Chondrocyte (in vitro differentiated cells): Measurements from ENCODE around the gene MTHFD1L. TPM values are rescaled to one million over a fixed set of nuclear protein-coding genes. Genes with fewer than 3 reads are reported as not detected.
A peak's percentile ranks its signal among the peaks of the same experiment; 100 is the strongest.

ENCODE experiments used
- DNase-seq: peaks from one replicate; pipeline ENCODE4 v3.0.0; 2021; ENCODE audit warnings: mixed read lengths, low spot score
- H3K27ac Mint-ChIP-seq: one replicate; pipeline ENCODE4 v1.8.0; 2021; ENCODE audit warnings: mild to moderate bottlenecking, moderate library complexity, mixed read lengths; ENCODE audit not compliant: unreplicated experiment
- H3K27me3 Mint-ChIP-seq: 2 replicates; pipeline ENCODE4 v1.8.0; 2021; ENCODE audit warnings: low read depth, mixed read lengths
- H3K36me3 Mint-ChIP-seq: 2 replicates; pipeline ENCODE4 v1.8.0; 2021; ENCODE audit warnings: low read depth, mixed read lengths
- H3K4me1 Mint-ChIP-seq: 2 replicates; pipeline ENCODE4 v1.8.0; 2021; ENCODE audit warnings: low read depth, mild to moderate bottlenecking, mixed read lengths
- H3K4me3 Mint-ChIP-seq: one replicate; pipeline ENCODE4 v1.8.0; 2021; ENCODE audit warnings: mild to moderate bottlenecking, moderate library complexity, mixed read lengths; ENCODE audit not compliant: unreplicated experiment
- H3K9me3 Mint-ChIP-seq: 2 replicates; pipeline ENCODE4 v1.8.0; 2021; ENCODE audit warnings: low read depth, mixed read lengths
- CTCF ChIP-seq: fragments of 200-600 bp; sonication (generic); IDR thresholded peaks from 2 replicates; pipeline ENCODE4 v1.5.0; 2021; ENCODE audit warnings: antibody characterized with exemption, mild to moderate bottlenecking, moderate library complexity
- total RNA-seq: library from RNA; stranded (reverse); gene quantifications from 3 replicates; pipeline ENCODE4 v1.2.1, GENCODE V29; 2021

MTHFD1L gene
- total RNA-seq, 1 donor from 2014 or later, result 93.7 TPM

- no peak for TF ChIP-seq CTCF
- no peaks in the 10 kb centered on the region for H3K27me3 Mint-ChIP-seq
- no peak overlapping the region for H3K27ac Mint-ChIP-seq
- H3K9me3 Mint-ChIP-seq, result no peaks in the 10 kb centered on the region
- H3K36me3 Mint-ChIP-seq, result peaks cover 20% of the 10 kb centered on the region
- no peak overlapping the region for H3K4me3 Mint-ChIP-seq
- no peak for DNase-seq
- H3K4me1 Mint-ChIP-seq, result no peaks in the 10 kb centered on the region
Measured at GRCh38 chr6:150908901-150909300, 43.4 kb downstream of the MTHFD1L start.

GRCh38 chr6:150910561-150910960 is 45.1 kb downstream of the MTHFD1L start:
- TF ChIP-seq CTCF, result no peak
- Mint-ChIP-seq H3K36me3 (peaks cover 17% of the 10 kb centered on the region), H3K4me3 (no peak overlapping the region), H3K4me1 (peaks cover 10% of the 10 kb centered on the region), H3K27ac (no peak overlapping the region), H3K27me3 (no peaks in the 10 kb centered on the region), H3K9me3 (no peaks in the 10 kb centered on the region)
- DNase-seq, result no peak

- DNase-seq, result no peak
- Mint-ChIP-seq H3K27me3 (no peaks in the 10 kb centered on the region), H3K4me1 (peaks cover 16% of the 10 kb centered on the region), H3K27ac (no peak overlapping the region), H3K9me3 (peaks cover 3% of the 10 kb centered on the region), H3K4me3 (no peak overlapping the region), H3K36me3 (peaks cover 18% of the 10 kb centered on the region)
- no peak for TF ChIP-seq CTCF
Measured at GRCh38 chr6:150914372-150914771, 48.9 kb downstream of the MTHFD1L start.

- H3K27me3 Mint-ChIP-seq, result no peaks in the 10 kb centered on the region
- H3K36me3 Mint-ChIP-seq, result peaks cover 23% of the 10 kb centered on the region
- H3K27ac Mint-ChIP-seq, result peak overlapping the region; percentile 76
- peaks cover 3% of the 10 kb centered on the region for H3K9me3 Mint-ChIP-seq
- TF ChIP-seq CTCF, result no peak
- no peak overlapping the region for H3K4me3 Mint-ChIP-seq
- DNase-seq, result no peak
- H3K4me1 Mint-ChIP-seq, result peaks cover 16% of the 10 kb centered on the region
Measured at GRCh38 chr6:150915131-150915879, 49.8 kb downstream of the MTHFD1L start.

- Mint-ChIP-seq H3K36me3 (peaks cover 23% of the 10 kb centered on the region), H3K4me3 (no peak overlapping the region), H3K27me3 (no peaks in the 10 kb centered on the region), H3K27ac (peak overlapping the region; percentile 76), H3K4me1 (peaks cover 16% of the 10 kb centered on the region), H3K9me3 (peaks cover 3% of the 10 kb centered on the region)
- TF ChIP-seq CTCF, result no peak
- DNase-seq, result no peak
Measured at GRCh38 chr6:150915880-150916265, 50.4 kb downstream of the MTHFD1L start.
